Muscle layer of duodenum (tissue), 2 donors: ENCODE data around the gene ZRANB2.

ENCODE experiments used
- H3K27ac ChIP-seq: one replicate; pipeline ENCODE4 v1.7.0; 2013; ENCODE audit warnings: mild to moderate bottlenecking, low read length
- H3K27me3 ChIP-seq: one replicate; pipeline ENCODE4 v1.7.0; 2013; ENCODE audit warnings: low read depth, mild to moderate bottlenecking, control low read depth, low read length
- H3K36me3 ChIP-seq, 2 donors: one replicate each; pipeline ENCODE4 v1.7.0; 2013; ENCODE audit warnings: low read length in 2 of 2, control low read depth in 1 of 2, mild to moderate bottlenecking in 1 of 2; ENCODE audit not compliant: insufficient read depth in 2 of 2, control insufficient read depth in 1 of 2
- H3K4me1 ChIP-seq, 2 donors: one replicate each; pipeline ENCODE4 v1.7.0; 2013; ENCODE audit warnings: low read length in 2 of 2, mild to moderate bottlenecking in 2 of 2, control low read depth in 1 of 2, moderate library complexity in 1 of 2; ENCODE audit not compliant: insufficient read depth in 2 of 2, control insufficient read depth in 1 of 2
- H3K4me3 ChIP-seq, 2 donors: one replicate each; pipeline ENCODE4 v1.7.0; 2013; ENCODE audit warnings: low read length in 2 of 2, low read depth in 1 of 2, mild to moderate bottlenecking in 1 of 2
- H3K9me3 ChIP-seq, 2 donors: one replicate each; pipeline ENCODE4 v1.7.0; 2013; ENCODE audit warnings: low read length in 2 of 2, control low read depth in 1 of 2, mild to moderate bottlenecking in 1 of 2; ENCODE audit not compliant: control insufficient read depth in 1 of 2
- donor health status: healthy.

ZRANB2 gene

DNA sequence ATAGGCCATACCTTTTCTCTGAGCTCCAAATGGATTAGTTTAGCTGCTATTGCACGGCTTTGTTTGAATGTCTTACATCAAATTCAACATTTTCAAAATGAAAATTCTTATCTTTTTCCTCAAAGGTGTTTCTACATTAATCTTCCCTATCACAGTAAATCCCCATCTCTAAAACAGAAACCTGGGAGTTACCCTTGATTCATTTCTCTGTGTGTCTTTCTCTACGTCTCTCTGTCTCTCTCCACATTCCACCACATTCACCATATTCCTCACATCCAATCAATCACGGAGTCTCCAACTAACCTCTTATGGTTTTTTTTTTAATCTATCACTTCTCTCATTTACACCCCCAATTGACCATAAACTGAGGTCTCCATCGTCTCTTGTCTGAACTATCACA lies 57.3 kb downstream of the ZRANB2 start:
- Histone ChIP-seq H3K36me3 (no peaks in the 10 kb centered on the region), H3K4me3 (no peak overlapping the region), H3K4me1 (no peaks in the 10 kb centered on the region), H3K27me3 (no peaks in the 10 kb centered on the region), H3K9me3 (no peaks in the 10 kb centered on the region), H3K27ac (no peak overlapping the region)

GRCh38 chr1:71019233-71019969 lies 61.4 kb downstream of the ZRANB2 start:
- no peaks in the 10 kb centered on the region for H3K4me1 ChIP-seq

DNA sequence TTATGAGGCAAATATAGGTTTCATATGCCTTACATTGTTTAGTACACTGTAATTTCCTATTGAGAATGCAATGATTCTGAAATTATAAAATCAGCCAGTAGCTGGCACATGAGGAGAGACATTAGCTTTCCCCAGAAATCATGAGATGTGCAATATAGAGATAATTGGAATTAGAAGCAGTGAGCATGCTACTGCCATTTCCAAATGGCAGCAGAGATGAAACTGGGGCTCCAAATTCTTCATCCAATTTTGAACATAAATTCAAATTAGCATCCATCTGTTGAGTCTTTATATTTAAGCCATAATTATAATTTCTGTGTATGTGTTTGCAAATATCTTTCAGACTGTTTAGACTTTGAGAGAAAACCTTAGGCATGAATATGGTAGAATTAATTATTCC lies 62.0 kb downstream of the ZRANB2 start:
- Histone ChIP-seq H3K9me3 (no peaks in the 10 kb centered on the region), H3K27ac (no peak overlapping the region), H3K4me3 (no peak overlapping the region), H3K36me3 (no peaks in the 10 kb centered on the region), H3K4me1 (no peaks in the 10 kb centered on the region), H3K27me3 (no peaks in the 10 kb centered on the region)

More at GRCh38 chr1:71019233-71019969, 61.4 kb downstream of the ZRANB2 start:
- Histone ChIP-seq H3K4me3 (no peak overlapping the region), H3K27ac (no peak overlapping the region), H3K36me3 (no peaks in the 10 kb centered on the region), H3K27me3 (no peaks in the 10 kb centered on the region), H3K9me3 (no peaks in the 10 kb centered on the region)

DNA sequence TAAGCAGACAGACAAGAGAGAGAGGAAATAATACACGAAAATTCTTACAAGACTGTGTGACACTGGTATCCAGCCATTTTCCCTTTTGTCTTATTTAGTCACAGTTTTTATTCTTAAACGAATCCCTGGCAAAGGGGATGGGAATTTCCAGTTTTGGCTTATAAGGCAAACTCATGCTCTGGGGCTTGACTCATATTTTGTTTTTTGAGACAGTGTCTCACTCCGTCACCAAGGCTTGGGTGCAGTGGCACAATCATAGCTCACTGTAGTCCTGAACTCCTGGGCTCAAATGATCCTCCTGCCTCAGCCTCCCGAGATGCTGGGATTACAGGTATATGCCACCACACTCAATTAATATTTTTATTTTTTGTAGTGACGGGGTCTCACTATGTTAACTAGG lies 65.1 kb downstream of the ZRANB2 start:
- H3K4me3 ChIP-seq = no peak overlapping the region
- H3K4me1 ChIP-seq = no peaks in the 10 kb centered on the region
- no peak overlapping the region for H3K27ac ChIP-seq
- H3K9me3 ChIP-seq = no peaks in the 10 kb centered on the region
- no peaks in the 10 kb centered on the region for H3K36me3 ChIP-seq
- no peaks in the 10 kb centered on the region for H3K27me3 ChIP-seq

GRCh38 chr1:71014178-71014579 lies 66.7 kb downstream of the ZRANB2 start:
- H3K4me3 ChIP-seq = no peak overlapping the region
- H3K27ac ChIP-seq = no peak overlapping the region
- H3K36me3 ChIP-seq = no peaks in the 10 kb centered on the region
- H3K4me1 ChIP-seq = no peaks in the 10 kb centered on the region
- H3K9me3 ChIP-seq = no peaks in the 10 kb centered on the region
- H3K27me3 ChIP-seq = no peaks in the 10 kb centered on the region
